Endothelial cell of umbilical vein (primary cell): ENCODE results near the gene PRKAR1A.

Experiments
- EZH2 ChIP-seq: IDR thresholded peaks from 2 replicates; pipeline ENCODE4 v1.6.1; 2012; ENCODE audit warnings: borderline replicate concordance, low read depth, mild to moderate bottlenecking, moderate library complexity, low read length, inconsistent platforms; ENCODE audit not compliant: severe bottlenecking
- FOS ChIP-seq: IDR thresholded peaks from 2 replicates; pipeline ENCODE4 v1.6.1; 2011; ENCODE audit warnings: mild to moderate bottlenecking, low read length, moderate library complexity, borderline replicate concordance; ENCODE audit not compliant: insufficient read depth
- GATA2 ChIP-seq: IDR thresholded peaks from 2 replicates; pipeline ENCODE4 v1.7.0; 2011; ENCODE audit warnings: low read depth, mild to moderate bottlenecking, moderate library complexity, mixed read lengths, low read length; ENCODE audit not compliant: insufficient read length, insufficient read depth
- JUN ChIP-seq: IDR thresholded peaks from 2 replicates; pipeline ENCODE4 v1.6.1; 2011; ENCODE audit warnings: borderline replicate concordance, low read depth; ENCODE audit not compliant: insufficient read length, insufficient read depth
- POLR2A ChIP-seq: IDR thresholded peaks from 2 replicates; pipeline ENCODE4 v1.6.1; 2012; ENCODE audit warnings: low read depth, mild to moderate bottlenecking, control low read depth, low read length
- POLR2AphosphoS5 ChIP-seq: IDR thresholded peaks from 2 replicates; pipeline ENCODE4 v1.6.1; 2012; ENCODE audit warnings: low read depth, mild to moderate bottlenecking, control low read depth, low read length, moderate library complexity; ENCODE audit not compliant: insufficient read depth
- TF ChIP-seq, protein P1 (sequence below), 2 donors: IDR thresholded peaks; 1 replicate in 1 of 2; 2 replicates in 1 of 2; pipeline ENCODE4 v1.5.1; 2011; ENCODE audit warnings: low read length in 2 of 2, mild to moderate bottlenecking in 2 of 2, moderate library complexity in 2 of 2, control low read depth in 1 of 2, inconsistent platforms in 1 of 2, low read depth in 1 of 2; ENCODE audit not compliant: insufficient read depth in 1 of 2; ENCODE audit errors: extremely low read depth in 1 of 2
- TF ChIP-seq, protein P2 (sequence below): IDR thresholded peaks from 2 replicates; pipeline ENCODE4 v1.6.1; 2011; ENCODE audit not compliant: insufficient read depth, insufficient read length

DNA sequence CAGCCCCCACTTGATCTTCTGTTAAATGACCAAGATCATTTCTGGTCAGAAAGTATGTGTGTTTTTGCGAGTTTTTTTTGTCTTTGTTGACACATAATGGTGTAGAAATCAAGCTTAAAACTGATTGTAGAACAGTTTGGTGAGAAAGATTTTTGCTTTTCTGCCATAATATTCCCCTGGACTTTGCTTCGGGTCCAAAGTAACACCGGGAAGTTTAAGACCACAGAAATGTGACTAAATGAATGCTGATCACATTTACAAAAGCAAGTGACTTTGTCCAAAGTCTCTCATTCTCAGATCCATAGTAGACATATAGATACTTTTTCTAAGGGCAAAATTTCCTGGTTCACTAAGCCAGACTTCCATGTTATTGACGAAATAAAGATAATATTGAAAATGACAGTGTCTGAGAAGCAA is 86.3 kb downstream of the PRKAR1A start:
- TF ChIP-seq, protein P1, sequence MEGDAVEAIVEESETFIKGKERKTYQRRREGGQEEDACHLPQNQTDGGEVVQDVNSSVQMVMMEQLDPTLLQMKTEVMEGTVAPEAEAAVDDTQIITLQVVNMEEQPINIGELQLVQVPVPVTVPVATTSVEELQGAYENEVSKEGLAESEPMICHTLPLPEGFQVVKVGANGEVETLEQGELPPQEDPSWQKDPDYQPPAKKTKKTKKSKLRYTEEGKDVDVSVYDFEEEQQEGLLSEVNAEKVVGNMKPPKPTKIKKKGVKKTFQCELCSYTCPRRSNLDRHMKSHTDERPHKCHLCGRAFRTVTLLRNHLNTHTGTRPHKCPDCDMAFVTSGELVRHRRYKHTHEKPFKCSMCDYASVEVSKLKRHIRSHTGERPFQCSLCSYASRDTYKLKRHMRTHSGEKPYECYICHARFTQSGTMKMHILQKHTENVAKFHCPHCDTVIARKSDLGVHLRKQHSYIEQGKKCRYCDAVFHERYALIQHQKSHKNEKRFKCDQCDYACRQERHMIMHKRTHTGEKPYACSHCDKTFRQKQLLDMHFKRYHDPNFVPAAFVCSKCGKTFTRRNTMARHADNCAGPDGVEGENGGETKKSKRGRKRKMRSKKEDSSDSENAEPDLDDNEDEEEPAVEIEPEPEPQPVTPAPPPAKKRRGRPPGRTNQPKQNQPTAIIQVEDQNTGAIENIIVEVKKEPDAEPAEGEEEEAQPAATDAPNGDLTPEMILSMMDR (IDR thresholded peaks at IDR 0.05; ENCODE audit: extremely low read depth in 1 of 2, insufficient read depth in 1 of 2, low read depth in 1 of 2, low read length in 2 of 2) = no peak
- TF ChIP-seq POLR2AphosphoS5 (no peak), EZH2 (no peak), POLR2A (no peak), JUN (no peak), FOS (no peak), GATA2 (no peak)
- TF ChIP-seq, protein P2, sequence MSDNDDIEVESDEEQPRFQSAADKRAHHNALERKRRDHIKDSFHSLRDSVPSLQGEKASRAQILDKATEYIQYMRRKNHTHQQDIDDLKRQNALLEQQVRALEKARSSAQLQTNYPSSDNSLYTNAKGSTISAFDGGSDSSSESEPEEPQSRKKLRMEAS = no peak
